H9 (cell line): Measurements from ENCODE around the gene TFDP1. TPM values are rescaled to one million over a fixed set of nuclear protein-coding genes. Genes with fewer than 3 reads are reported as not detected.

Source experiments
- DNase-seq: peaks from one replicate; pipeline ENCODE4 v3.0.0-alpha.2; 2017
- H2AFZ ChIP-seq: one replicate; pipeline ENCODE4 v1.6.1; 2013; ENCODE audit warnings: mild to moderate bottlenecking, low read length, control low read depth, moderate library complexity
- H2AK5ac ChIP-seq: 2 replicates; pipeline ENCODE4 v1.6.1; 2013; ENCODE audit warnings: low read length, control low read depth, mixed read lengths; ENCODE audit not compliant: insufficient read length
- H2BK120ac ChIP-seq: one replicate; pipeline ENCODE4 v1.6.1; 2013; ENCODE audit warnings: low read depth, mild to moderate bottlenecking, low read length, control low read depth, inconsistent platforms; ENCODE audit not compliant: poor library complexity, severe bottlenecking
- H2BK12ac ChIP-seq: 2 replicates; pipeline ENCODE4 v1.6.1; 2013; ENCODE audit warnings: low read length, control low read depth, mixed read lengths, low read depth; ENCODE audit not compliant: insufficient read length
- H2BK15ac ChIP-seq: 2 replicates; pipeline ENCODE4 v1.6.1; 2013; ENCODE audit warnings: low read depth, low read length, control low read depth
- H2BK20ac ChIP-seq: one replicate; pipeline ENCODE4 v1.6.1; 2013; ENCODE audit warnings: low read depth, mild to moderate bottlenecking, low read length, control low read depth, inconsistent platforms; ENCODE audit not compliant: poor library complexity, severe bottlenecking
- H2BK5ac ChIP-seq: 2 replicates; pipeline ENCODE4 v1.6.1; 2013; ENCODE audit warnings: low read length, control low read depth, mixed read lengths; ENCODE audit not compliant: insufficient read length
- H3K14ac ChIP-seq: 2 replicates; pipeline ENCODE4 v1.6.1; 2013; ENCODE audit warnings: low read length, control low read depth; ENCODE audit not compliant: insufficient read depth
- H3K18ac ChIP-seq: 2 replicates; pipeline ENCODE4 v1.6.1; 2013; ENCODE audit warnings: low read depth, mild to moderate bottlenecking, mixed read lengths, low read length, control low read depth; ENCODE audit not compliant: insufficient read length
- H3K23ac ChIP-seq: 2 replicates; pipeline ENCODE4 v1.6.1; 2013; ENCODE audit warnings: low read length, control low read depth, mixed read lengths, low read depth; ENCODE audit not compliant: insufficient read length
- H3K23me2 ChIP-seq: 2 replicates; pipeline ENCODE4 v1.6.1; 2013; ENCODE audit warnings: low read depth, mild to moderate bottlenecking, mixed read lengths, low read length, control low read depth; ENCODE audit not compliant: insufficient read length, poor library complexity, severe bottlenecking
- H3K27ac ChIP-seq: 2 replicates; pipeline ENCODE4 v1.5.1; 2013; ENCODE audit warnings: low read length, control low read depth, mixed read lengths, low read depth; ENCODE audit not compliant: insufficient read length
- H3K27me3 ChIP-seq: 2 replicates; pipeline ENCODE4 v1.6.1; 2013; ENCODE audit warnings: low read length, control low read depth, inconsistent platforms; ENCODE audit not compliant: insufficient read depth
- H3K4ac ChIP-seq: 2 replicates; pipeline ENCODE4 v1.6.1; 2013; ENCODE audit warnings: low read depth, mild to moderate bottlenecking, control low read depth, inconsistent platforms, low read length, moderate library complexity
- H3K4me1 ChIP-seq: 2 replicates; pipeline ENCODE4 v1.6.1; 2013; ENCODE audit warnings: low read length, control low read depth, inconsistent platforms; ENCODE audit not compliant: insufficient read depth
- H3K4me2 ChIP-seq: 2 replicates; pipeline ENCODE4 v1.6.1; 2013; ENCODE audit warnings: low read length, control low read depth, mixed read lengths; ENCODE audit not compliant: insufficient read length, insufficient read depth
- H3K56ac ChIP-seq: 2 replicates; pipeline ENCODE4 v1.6.1; 2013; ENCODE audit warnings: low read depth, mild to moderate bottlenecking, mixed read lengths, low read length, control low read depth; ENCODE audit not compliant: insufficient read length
- H3K79me1 ChIP-seq: 2 replicates; pipeline ENCODE4 v1.6.1; 2013; ENCODE audit warnings: low read depth, mild to moderate bottlenecking, moderate library complexity, low read length, control low read depth, inconsistent platforms; ENCODE audit not compliant: insufficient read depth, poor library complexity, severe bottlenecking
- H3K79me2 ChIP-seq: 2 replicates; pipeline ENCODE4 v1.6.1; 2013; ENCODE audit warnings: low read length, control low read depth, inconsistent platforms; ENCODE audit not compliant: insufficient read depth
- H3K9ac ChIP-seq: 2 replicates; pipeline ENCODE4 v1.6.1; 2013; ENCODE audit warnings: low read length, control low read depth, mixed read lengths; ENCODE audit not compliant: insufficient read length; ENCODE audit errors: extremely low read depth
- H3K9me3 ChIP-seq: one replicate; pipeline ENCODE4 v1.6.1; 2013; ENCODE audit warnings: low read depth, low read length, inconsistent platforms; ENCODE audit not compliant: control insufficient read depth
- H3T11ph ChIP-seq: one replicate; pipeline ENCODE4 v1.6.1; 2013; ENCODE audit warnings: mild to moderate bottlenecking, low read length, control low read depth, inconsistent platforms
- H4K20me1 ChIP-seq: one replicate; pipeline ENCODE4 v1.6.1; 2013; ENCODE audit not compliant: control insufficient read depth, insufficient read length, insufficient read depth
- H4K5ac ChIP-seq: 2 replicates; pipeline ENCODE4 v1.6.1; 2013; ENCODE audit warnings: low read depth, mild to moderate bottlenecking, mixed read lengths, low read length, control low read depth; ENCODE audit not compliant: insufficient read length
- H4K8ac ChIP-seq: replicated peaks from 2 replicates; pipeline ENCODE4 v1.6.1; 2013; ENCODE audit warnings: low read length, control low read depth, mixed read lengths, low read depth; ENCODE audit not compliant: insufficient read length
- H4K91ac ChIP-seq: 2 replicates; pipeline ENCODE4 v1.6.1; 2013; ENCODE audit warnings: low read depth, mild to moderate bottlenecking, moderate library complexity, mixed read lengths, low read length, control low read depth; ENCODE audit not compliant: insufficient read length
- H3K27ac Mint-ChIP-seq, 3 experiments: 2 replicates in 2 of 3; 3 replicates in 1 of 3; pipeline ENCODE4 v1.8.0; 2020 to 2021; ENCODE audit warnings: mixed read lengths in 3 of 3, mild to moderate bottlenecking in 1 of 3, moderate library complexity in 1 of 3
- H3K27me3 Mint-ChIP-seq: 2 replicates; pipeline ENCODE4 v1.8.0; 2021; ENCODE audit warnings: low read depth, mild to moderate bottlenecking, moderate library complexity, mixed read lengths
- H3K36me3 Mint-ChIP-seq, 3 experiments: 2 replicates in 2 of 3; 3 replicates in 1 of 3; pipeline ENCODE4 v1.8.0; 2020 to 2021; ENCODE audit warnings: low read depth in 3 of 3, mixed read lengths in 3 of 3; ENCODE audit not compliant: insufficient read depth in 1 of 3
- H3K4me1 Mint-ChIP-seq, 2 experiments: 2 replicates each; pipeline ENCODE4 v1.8.0; 2020; ENCODE audit warnings: mixed read lengths in 2 of 2
- H3K4me3 Mint-ChIP-seq, 2 experiments: 2 replicates in 1 of 2; 3 replicates in 1 of 2; pipeline ENCODE4 v1.8.0; 2020 to 2021; ENCODE audit warnings: mild to moderate bottlenecking in 2 of 2, mixed read lengths in 2 of 2, moderate library complexity in 1 of 2
- H3K9me3 Mint-ChIP-seq, 2 experiments: 2 replicates in 1 of 2; 3 replicates in 1 of 2; pipeline ENCODE4 v1.8.0; 2020; ENCODE audit warnings: mild to moderate bottlenecking in 2 of 2, mixed read lengths in 2 of 2, moderate library complexity in 1 of 2
- CTCF ChIP-seq: fragments of 200-600 bp; sonication (generic); conservative IDR thresholded peaks from 3 replicates; pipeline ENCODE4 v1.8.0; 2021; ENCODE audit warnings: antibody characterized with exemption, mild to moderate bottlenecking
- WGBS: extraction: QIAGEN DNeasy Blood & Tissue Kit; methylation state at CpG from one replicate; pipeline ENCODE4 v1.1.7; 2013; ENCODE audit warnings: missing lambda C conversion rate, low lambda C conversion rate, mixed read lengths; ENCODE audit not compliant: insufficient read length; ENCODE audit errors: extremely low coverage; 5-methylcytosine and 5-hydroxymethylcytosine counted together
- total RNA-seq: library from RNA; stranded (reverse); gene quantifications from 2 replicates; pipeline ENCODE4 v1.2.1, GENCODE V29; 2021

Gene TFDP1
- total RNA-seq, 1 experiment from 2014 or later: 111 TPM

- WGBS: no CpG with 5 or more reads among the region's 27 CpGs
- no peak overlapping the region for H4K5ac ChIP-seq
- no peak overlapping the region for H2BK20ac ChIP-seq
- DNase-seq: peak; percentile 14
- no peak overlapping the region for H3K4ac ChIP-seq
- Mint-ChIP-seq H3K4me3 (no peak overlapping the region), H3K27ac (peak overlapping the region in 1 of 3 experiments; percentile 34; a peak in 1 of 7 replicates), H3K27me3 (no peaks in the 10 kb centered on the region), H3K9me3 (peaks cover 3 to 6% of the 10 kb centered on the region in 2 experiments; a peak in 3 of 5 replicates), H3K36me3 (peaks cover 58 to 69% (median 67%) of the 10 kb centered on the region in 3 experiments), H3K4me1 (peaks cover under 1 to 1% of the 10 kb centered on the region in 2 experiments)
- H2BK120ac ChIP-seq: no peak overlapping the region
- no peak overlapping the region for H3K14ac ChIP-seq
- H3T11ph ChIP-seq: no peak overlapping the region
- H3K56ac ChIP-seq: no peak overlapping the region
- no peaks in the 10 kb centered on the region for H3K27me3 ChIP-seq
- no peak overlapping the region for H3K23ac ChIP-seq
- H3K79me1 ChIP-seq: peaks cover 7% of the 10 kb centered on the region
- H3K18ac ChIP-seq: no peak overlapping the region
- H2BK15ac ChIP-seq: no peak overlapping the region
- H2BK5ac ChIP-seq: no peak overlapping the region
- no peak overlapping the region for H3K27ac ChIP-seq
- H3K79me2 ChIP-seq: peaks cover 21% of the 10 kb centered on the region; the same call in 1 of the 2 replicates
- H2BK12ac ChIP-seq: no peak overlapping the region
- no peaks in the 10 kb centered on the region for H3K23me2 ChIP-seq
- H4K91ac ChIP-seq: no peak overlapping the region
- no peak overlapping the region for H2AK5ac ChIP-seq
- H3K4me2 ChIP-seq: no peak overlapping the region
- H4K8ac ChIP-seq: no peak overlapping the region
- no peaks in the 10 kb centered on the region for H3K9me3 ChIP-seq
- H2AFZ ChIP-seq: no peak overlapping the region
- no peak overlapping the region for H3K9ac ChIP-seq
- no peaks in the 10 kb centered on the region for H3K4me1 ChIP-seq
- no peak for TF ChIP-seq CTCF
- H4K20me1 ChIP-seq: no peaks in the 10 kb centered on the region
These were observed 12.0 kb downstream of the TFDP1 start for GRCh38 chr13:113596321-113597200.
